HG03139 (cell line): ENCODE data around the gene IFT122.

Experiments used
- ATAC-seq: cut with Tn5 transposase; IDR thresholded peaks from one replicate; pipeline ENCODE4 v1.9.1; 2021; ENCODE audit not compliant: unreplicated experiment

IFT122 gene

DNA sequence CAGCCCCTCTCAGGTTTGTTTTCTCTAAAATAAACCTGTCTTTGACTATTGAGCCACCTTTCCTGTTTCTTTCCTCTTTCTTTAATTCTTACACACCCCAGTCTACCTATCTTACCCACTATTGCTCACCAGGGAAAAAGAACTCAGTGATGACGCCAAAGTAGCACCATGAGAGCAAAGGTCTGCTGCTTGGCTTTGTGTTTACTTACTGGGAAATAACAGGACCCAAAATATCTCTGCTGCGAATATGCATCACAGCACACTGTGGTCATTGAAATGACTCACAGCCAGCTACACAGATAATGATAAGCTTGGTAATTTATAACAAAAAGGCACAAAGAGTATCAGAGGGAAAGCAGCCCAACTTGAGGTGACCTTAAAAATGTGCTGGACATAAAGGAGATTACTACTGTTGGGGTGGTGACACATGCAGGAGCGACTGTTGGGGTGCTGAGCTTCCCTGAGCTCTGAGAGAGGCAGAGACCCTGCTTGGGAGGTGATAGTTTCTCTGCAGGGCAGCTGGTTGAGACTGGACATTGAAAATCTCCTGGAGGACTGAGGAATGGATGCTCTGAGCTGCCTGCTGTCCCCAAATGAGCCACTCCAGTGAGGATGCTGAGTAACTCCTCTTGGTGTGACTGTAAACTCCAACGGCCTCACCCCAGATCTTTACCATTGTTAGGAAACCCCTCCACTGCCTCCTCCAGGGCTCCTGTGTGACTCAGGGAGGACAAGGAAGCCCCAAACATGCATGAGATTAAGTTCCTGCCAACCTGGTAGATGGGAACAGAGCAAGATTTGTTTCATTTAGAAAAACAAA, 26.1 kb upstream of the IFT122 start:
- ATAC-seq, result peak; percentile 83

DNA sequence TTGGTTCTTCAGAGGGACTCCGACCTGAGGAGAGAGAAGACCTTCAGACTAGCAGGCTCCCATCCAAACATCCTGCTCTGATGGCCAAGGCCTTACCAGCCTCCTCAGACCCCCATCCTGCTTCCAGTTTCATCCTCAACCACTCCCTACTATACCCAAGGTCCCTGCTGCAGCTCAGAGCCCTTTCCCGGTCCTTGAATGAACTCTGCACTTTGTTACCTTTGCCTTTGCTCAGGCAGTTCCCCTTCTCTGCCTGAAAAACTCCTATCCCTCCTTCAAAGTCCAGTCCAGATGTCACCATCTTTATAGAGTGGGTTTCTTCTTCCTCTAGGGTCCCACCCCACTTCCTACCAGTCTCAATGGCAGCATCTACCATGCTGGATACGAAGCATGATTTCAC, 24.6 kb upstream of the IFT122 start:
- ATAC-seq, result no peak

DNA sequence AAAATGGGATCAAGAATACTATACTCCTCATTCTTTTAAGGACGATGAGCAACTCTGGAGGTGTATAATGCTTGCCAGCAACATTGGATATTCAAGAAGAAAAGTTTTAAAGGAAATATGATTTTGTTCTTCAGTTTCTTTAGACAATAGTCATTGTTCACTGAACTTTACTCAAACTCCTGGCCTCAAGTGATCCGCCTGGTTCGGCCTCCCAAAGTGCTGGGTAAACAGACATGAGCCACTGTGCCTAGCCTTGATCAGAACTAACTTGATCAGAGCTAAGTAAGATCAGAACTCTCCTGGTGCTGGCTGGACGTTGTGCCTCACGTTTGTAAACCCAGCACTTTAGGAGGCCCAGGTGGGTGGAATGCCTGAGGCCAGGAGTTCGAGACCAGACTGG, 24.2 kb upstream of the IFT122 start:
- no peak for ATAC-seq

DNA sequence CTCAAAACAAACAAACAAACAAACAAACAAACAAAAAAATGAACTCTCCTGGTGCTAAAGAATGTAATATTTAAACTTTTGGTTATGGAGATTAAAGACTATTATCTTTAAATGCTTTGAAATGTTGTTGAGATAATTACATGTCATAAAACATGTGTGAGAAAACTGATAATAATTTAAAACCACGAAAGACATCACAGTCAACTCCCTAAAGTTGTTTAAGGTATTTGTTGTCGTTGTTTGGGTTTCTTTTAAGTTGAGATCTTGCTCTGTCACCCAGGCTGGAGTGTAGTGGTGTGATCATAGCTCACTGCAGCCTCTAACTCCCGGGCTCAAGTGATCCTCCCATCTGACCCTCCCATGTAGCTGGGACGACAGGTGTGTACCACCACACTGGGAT, 23.6 kb upstream of the IFT122 start:
- ATAC-seq, result no peak

DNA sequence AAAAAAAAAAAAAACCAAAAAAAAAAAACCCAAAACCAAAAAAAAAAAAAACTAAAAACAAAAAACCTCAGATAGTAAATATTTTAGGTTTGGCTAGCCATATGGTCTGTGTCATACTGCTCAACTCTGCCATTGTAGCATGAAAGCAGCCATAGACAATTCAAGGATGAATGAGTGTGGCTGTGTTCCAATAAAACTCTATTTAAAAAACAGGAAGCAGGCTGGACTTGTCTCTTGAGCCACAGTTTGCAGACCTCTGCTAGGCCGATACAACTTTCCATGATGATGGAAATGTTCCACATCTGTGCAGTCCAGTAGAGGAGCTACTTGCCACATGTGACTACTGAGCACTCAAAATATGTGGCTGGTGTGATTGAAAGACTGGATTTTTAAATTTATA, 22.7 kb upstream of the IFT122 start:
- no peak for ATAC-seq

DNA sequence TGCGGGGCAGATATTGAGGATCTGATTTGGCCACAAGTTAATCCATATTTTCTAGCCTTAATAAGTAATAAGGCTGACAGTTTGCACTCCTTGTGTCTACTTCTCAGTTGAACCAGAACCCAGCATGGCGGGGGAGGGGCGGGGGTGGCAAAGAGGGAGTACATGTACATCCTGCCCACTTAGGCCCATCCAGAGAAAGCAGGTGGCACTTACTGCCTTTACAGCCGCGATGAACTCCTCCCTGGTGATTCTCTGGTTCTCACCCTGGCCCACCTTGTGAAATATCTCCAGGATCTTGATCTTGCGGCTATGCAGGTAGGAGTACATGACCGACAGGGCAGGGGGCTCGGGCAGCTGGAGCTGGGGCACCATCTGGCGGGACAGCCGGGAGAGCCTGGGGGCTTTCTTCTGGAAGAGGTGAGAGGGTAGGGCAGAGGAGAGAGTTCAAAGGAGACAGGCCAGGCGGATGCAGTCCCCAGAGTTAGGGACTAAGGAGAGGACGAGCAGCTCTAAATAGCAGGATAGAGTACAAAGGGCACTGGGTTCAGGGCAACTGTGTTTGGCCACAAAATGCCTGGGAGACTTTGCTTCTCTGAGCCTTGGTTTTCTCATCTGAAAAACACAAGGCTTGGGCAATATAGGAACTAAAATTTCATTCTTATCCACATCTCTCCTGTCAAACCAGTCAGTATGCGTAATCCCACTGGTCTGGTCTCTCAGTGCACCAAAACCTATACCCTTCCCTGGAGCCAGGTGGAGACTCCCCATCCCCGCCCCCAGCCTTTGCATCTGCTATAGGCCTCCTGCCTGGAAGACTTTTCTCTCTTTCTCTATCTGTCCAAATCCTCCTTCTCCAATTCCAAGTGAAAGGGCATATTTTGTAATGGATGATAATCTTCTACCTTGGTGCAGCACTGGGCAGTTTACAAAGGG, 21.7 kb upstream of the IFT122 start:
- ATAC-seq, result no peak

DNA sequence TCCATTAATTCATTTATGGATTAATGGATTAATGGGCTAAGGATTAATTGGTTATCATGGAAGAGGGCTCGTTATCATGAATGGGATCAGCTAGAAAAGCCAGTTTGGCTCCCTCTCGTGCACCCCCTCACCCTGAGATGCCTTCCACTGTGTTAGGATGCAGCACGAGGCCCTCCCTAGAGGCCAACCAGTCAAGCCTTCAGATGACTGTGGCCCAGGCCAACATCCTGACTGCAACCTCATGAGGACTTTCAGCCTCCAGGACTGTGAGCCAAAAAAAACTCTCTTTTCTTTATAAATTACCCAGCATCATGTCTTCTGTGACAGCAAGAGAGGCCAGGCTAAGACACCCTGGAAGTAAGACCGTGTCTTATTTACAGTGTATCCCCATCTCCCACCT, 20.5 kb upstream of the IFT122 start:
- ATAC-seq, result no peak

DNA sequence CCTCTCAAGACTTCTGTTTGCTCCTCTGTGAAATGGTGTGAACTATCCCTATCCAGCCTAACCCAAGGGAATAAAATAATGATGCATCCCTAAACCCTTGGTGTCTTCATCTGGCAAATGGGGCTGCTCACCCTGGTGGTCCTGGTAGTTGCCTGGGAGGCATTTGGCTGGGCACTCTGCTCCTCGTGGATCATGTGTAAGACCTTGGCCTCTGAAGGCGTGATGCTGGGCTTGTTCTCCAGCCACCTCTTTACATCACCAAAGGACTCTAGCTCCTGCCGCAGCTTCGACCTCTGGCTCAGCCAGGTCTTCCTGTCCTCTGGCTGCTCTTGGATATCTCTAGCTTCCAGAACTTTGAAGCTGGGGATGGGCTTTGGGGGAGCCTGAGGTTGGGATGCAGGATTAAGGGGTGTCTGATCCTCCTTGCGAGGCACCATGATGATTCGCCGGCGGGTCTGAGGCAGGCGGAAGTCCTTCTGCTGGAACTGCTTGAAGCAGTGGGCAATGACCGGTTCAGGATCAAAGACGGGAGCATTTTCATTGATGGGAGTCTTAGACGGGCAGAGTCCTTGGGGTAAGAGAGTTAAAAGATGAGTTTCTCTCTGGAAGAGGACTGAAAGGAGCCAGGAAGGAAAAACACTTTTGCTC, 18.7 kb upstream of the IFT122 start:
- ATAC-seq, result no peak

DNA sequence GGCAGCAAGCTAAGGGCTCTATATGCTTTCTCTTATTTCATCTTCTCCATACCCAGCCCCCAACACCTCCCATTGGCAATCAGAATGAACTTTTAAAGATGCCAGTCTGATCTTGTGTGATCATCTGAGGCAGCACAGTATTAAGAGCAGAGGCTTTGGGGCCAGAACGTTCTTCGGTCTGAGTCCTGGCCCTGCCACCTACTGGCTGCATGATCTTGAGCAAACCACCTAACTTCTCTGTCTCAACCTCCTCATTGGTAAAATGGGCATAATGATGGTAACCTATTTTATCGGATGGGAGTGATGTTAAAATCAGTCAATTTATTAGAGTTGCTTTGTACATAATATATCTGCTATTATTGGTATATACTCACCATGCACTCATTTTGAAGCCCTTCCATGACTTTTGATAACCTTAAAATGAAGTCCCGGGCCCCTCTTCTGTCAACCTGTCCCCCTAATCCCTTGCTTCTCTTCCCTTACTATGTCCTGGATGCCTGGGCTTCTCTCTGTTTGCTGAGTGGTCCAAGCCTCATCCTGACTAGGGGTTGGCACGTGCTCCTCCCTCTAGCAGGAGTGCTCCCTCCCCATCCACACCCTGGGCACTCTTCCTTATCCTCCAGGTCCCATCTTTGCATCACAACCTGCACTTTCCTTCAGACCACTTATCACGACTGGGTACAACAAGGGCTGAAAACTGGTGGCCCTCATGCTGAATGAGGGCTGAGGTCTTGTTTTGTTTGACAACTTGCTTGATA, 17.9 kb upstream of the IFT122 start:
- ATAC-seq, result no peak

DNA sequence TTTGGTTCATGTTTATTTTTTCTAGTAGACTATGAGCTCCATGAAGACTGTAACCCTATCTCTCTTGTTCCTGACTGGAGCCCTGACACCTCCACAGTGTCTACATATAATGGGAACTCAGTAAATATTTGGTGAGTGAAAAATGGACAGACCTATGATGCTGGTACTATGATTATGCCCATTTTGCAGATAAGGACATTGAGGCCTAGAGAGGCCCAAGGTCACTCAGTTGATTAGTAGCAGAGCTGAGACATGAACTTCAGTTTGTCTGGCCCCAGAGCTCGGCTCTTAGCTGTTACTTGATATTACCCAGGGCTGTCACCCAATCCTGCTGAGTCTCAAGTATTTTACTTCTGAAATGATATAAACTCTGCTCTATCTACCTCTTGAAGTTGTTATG, 17.1 kb upstream of the IFT122 start:
- no peak for ATAC-seq

DNA sequence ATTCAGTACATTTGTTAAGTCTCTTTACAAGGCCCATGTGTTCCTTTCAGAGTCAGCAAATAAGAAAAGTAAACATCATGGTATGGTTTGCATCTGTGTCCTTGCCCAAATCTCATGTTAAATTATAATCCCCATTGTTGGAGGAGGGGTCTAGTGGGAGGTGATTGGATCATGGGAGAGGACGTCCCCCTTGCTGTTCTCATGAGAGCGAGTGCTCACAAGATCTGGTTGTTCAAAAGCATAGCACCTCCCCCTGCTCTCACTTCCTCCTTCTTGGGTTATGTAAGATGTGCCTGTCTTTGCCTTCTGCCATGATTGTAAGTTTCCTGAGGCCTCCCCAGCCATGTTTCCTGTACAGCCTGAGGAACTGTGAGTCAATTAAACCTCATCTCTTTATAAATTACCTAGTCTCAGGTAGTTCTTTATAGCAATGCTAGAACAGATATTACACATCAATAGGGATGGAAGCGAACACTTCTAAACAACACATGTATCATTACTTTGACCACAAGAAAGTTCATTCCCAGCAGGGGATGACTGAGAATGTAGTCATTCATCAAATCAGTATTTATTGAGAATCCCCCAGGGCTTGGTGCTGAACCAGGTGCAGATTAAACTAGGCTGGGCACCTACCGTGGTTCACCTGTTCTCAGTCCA, 15.7 kb upstream of the IFT122 start:
- no peak for ATAC-seq

DNA sequence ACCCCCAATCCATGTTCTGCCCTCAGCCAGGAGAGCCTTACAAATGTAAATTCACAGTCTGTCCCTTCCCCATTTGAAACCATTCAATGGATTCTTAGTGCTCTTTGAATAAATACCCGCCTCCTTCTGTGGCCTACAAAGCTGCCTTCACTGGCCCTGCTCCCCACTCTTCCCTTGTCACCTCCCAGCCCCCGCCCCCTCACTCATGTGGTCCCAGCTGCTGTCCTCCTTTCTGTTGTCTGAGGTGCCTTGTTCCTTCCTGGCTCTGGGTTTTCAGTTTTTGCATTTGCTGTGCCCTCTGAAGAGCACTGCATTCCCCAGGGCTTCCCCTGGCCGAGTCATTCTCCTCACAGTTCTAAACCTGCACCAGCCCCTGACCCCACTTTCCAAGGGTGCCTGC, 14.8 kb upstream of the IFT122 start:
- no peak for ATAC-seq

DNA sequence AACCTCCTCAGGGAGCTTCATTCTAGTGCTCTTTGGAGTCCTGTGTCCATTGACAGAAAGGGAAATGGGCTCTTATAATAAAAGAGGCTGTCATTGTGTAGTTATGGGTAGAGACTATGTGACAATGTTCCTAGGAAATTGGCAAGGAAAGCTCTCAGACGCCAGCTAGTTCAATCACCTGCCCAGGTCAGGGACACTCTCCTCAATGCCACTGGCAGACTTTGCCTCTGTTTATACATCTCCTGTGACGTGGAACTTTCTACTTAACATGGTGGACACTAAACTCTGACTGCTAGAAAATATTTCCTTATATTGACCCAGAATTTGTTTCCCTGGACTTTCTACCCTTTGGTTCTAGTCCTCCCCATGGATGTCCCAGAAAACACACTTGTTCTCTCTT, 14.4 kb upstream of the IFT122 start:
- ATAC-seq, result no peak

DNA sequence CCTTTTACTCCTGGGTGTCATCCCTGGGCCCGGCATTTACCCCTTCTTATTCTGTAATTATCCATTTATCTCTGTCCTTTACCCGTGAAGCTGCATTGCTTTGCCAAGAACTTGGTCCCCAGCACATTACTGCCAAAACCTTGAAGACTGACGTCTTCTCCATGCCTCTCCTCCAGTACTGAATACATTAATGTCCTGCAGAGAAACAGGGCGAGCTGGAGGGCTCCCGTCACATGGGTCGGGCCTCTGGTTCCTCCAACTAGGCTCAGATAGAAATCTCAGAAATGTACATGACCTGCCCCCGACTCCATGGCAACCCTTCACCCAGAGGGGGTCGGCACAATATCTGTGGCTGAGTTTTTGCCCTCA, 12.0 kb upstream of the IFT122 start:
- no peak for ATAC-seq

DNA sequence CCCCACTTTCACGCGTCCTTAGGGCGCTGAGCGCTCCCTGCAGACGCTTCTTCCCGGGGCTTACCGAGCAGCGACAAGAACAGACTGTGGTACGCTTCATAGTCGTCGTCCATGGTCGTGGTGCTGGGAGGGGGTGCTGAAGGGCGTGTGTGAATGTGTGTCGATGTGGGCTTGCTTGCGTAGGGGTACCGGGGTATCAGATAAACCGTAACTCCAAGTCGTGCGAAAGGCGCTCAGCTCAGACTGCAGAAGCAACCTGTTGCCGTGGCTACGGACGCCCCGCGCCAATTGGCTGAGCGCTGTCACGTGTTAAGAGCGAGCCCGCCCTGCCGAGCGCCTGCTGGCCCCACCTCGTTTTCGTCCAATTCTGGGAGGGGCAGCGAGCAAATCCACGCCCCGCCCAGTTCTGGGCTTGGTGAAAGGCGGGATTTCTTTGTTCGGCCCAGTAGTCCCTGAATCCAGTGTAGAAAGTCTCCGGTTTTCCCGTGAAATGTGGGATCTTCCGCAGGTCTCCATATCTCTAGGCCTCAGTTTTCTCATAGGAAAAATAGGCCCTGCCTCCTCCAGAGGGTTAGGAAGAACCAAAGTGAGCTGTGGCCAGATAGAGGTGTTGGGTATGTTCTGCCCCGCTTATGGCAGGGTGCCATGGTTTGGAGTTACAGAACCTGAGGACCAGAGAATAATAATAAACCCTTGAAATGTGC, 11.5 kb upstream of the IFT122 start, which contains the start of gene EFCAB12:
TSS of gene EFCAB12 (minus strand) at position 261 of the 704 bp plus-strand sequence. CDS start at position 113, 148 bp downstream.
- peak; percentile 91 for ATAC-seq

DNA sequence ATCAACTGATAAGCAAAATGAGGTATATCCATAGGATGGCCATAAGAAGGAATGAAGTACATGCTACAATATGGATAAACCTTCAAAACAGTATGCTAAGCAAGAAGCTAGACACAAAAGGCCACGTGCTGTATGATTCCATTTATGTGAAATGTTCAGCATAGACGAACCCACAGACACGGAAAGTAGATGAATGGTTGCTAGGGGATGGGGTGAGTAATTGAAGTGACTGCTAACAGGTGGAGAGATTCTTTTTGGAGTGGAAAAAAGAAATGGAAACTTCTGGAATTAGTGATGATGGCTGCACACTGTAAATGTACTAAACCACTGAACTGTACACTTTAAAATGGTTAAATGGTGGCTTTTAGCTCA, 11.0 kb upstream of the IFT122 start:
- ATAC-seq, result no peak

DNA sequence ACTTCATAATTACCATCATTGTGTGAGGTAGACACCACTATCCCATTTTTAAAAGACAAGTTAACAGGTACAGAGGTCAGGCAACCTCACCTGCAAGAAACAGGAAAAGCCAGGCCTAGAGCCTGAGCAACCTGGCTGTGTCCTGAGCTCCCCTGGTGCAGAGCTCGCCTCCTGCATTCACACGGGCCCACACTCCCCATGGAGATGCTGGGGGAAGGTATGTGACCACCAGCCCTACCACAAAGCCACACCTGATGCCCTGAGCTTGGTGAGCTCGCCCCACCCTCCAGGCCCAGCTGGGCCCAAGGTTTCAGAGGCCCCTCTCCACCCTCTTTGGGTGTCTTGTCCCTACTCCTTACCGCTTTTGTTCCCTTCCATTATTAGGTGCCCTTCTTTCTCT, 10.4 kb upstream of the IFT122 start:
- ATAC-seq, result no peak

DNA sequence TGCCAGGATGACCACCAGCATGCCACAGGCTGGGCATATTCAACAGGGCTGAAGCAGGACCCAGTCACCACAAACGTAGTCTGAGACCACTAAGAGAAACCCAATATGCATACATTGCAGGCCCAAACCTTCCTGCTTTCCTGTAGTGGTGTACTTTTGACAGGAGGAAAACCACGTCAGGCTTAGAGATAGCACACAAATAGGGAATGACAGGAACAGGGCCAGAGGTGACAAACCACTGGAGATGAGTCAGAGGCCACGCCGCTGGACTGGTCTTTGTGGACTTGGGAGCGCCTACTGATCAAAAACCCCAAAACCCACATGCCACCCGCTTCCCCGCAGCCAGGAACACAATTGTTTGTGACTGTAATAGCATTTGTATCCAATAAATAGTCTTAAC, 8.0 kb upstream of the IFT122 start:
- ATAC-seq, result no peak

DNA sequence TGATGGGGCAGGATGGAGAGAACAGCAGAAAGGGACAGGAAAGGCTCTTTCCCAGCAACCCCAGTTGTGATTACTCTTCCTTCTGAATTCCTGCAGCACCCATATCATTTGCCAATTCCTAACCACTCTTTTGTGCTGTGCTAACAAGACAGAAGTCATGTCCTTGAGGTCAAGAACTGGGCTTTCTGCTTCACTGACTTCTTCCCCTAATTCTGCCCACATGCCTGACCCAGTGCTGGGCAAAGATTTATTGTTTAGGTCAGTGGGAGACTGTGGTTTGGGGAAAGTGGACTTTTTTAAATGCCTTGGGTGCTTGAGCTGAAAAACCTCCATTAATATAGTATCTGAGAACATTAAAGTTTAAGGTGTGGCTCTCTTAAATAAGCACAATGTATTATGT, 7.4 kb upstream of the IFT122 start:
- ATAC-seq, result no peak

DNA sequence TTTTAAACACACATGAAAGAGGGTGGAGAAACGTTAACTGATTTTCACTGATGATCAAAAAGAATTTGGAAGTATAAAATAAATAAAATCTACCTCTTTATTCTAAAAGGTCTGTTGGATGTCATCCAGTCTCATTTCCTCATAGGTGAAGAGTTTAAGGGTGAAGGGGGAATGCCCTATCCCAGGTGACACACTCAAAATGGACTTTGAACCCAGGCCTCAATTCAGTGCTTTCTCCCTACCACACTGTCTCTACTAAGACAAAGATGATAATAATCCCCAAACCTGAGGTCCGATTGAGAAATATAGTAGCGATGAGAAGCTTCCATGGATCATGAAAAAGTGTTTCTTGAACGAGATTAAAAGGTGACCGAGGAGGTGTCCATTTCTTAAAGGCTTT, 6.5 kb upstream of the IFT122 start:
- no peak for ATAC-seq
